Breast epithelium (tissue), 4 donors: ENCODE data around the gene SPPL3. TPM values are rescaled to one million over a fixed set of nuclear protein-coding genes. Genes with fewer than 3 reads are reported as not detected.
"Not testable (repeated sequence)": the region's sequence is repeated elsewhere in the genome, so short reads cannot be mapped to it uniquely, and the experiment has no call there.

ENCODE experiments used
- DNase-seq, 2 donors: peaks; one replicate each; pipeline ENCODE4 v3.0.0-alpha.2; 2019; ENCODE audit warnings: low spot score in 2 of 2
- H3K27ac ChIP-seq, 2 donors: fragments of 200-600 bp; sonication (generic) in 1 of 2; one replicate each; pipeline ENCODE4 v1.5.1; 2016 to 2019; ENCODE audit warnings: mild to moderate bottlenecking in 1 of 2
- H3K27me3 ChIP-seq, 2 donors: fragments of 200-600 bp; sonication (generic) in 1 of 2; one replicate each; pipeline versions ENCODE4 v1.5.1 to v1.6.0; 2017 to 2019; ENCODE audit warnings: control low read depth in 1 of 2, mild to moderate bottlenecking in 1 of 2
- H3K36me3 ChIP-seq: fragments of 200-600 bp; one replicate; pipeline ENCODE4 v1.5.1; 2019
- H3K4me1 ChIP-seq, 2 donors: fragments of 200-600 bp; sonication (generic); one replicate each; pipeline ENCODE4 v1.5.1; 2016 to 2019; ENCODE audit warnings: control low read depth in 1 of 2
- H3K4me3 ChIP-seq, 3 donors: fragments of 200-600 bp; sonication (generic); 1 replicate in 2 of 3; 2 replicates in 1 of 3; pipeline ENCODE4 v1.5.1; 2016 to 2019; ENCODE audit warnings: mild to moderate bottlenecking in 3 of 3, moderate library complexity in 2 of 3
- H3K9me3 ChIP-seq, 2 donors: fragments of 200-600 bp; sonication (generic) in 1 of 2; one replicate each; pipeline ENCODE4 v1.5.1; 2016 to 2019; ENCODE audit warnings: control low read depth in 1 of 2
- CTCF ChIP-seq, 3 donors: fragments of 450-650 bp; IDR thresholded peaks; one replicate each; pipeline ENCODE4 v1.5.1; 2016 to 2017; ENCODE audit warnings: antibody characterized with exemption in 3 of 3, mild to moderate bottlenecking in 3 of 3, moderate library complexity in 3 of 3
- POLR2A ChIP-seq: fragments of 450-650 bp; IDR thresholded peaks from one replicate; pipeline ENCODE4 v1.6.1; 2016; ENCODE audit warnings: antibody characterized with exemption, mild to moderate bottlenecking, moderate library complexity
- POLR2AphosphoS5 ChIP-seq, 3 donors: sonication (generic); formaldehyde crosslinking; IDR thresholded peaks; one replicate each; pipeline ENCODE4 v1.6.1; 2017; ENCODE audit warnings: antibody characterized with exemption in 3 of 3
- intact Hi-C: fragments of 100-400 bp; cut with DNase I; formaldehyde crosslinking; loops from one replicate; pipeline ENCODE4 v1.15.1; 2023; ENCODE audit warnings: low total_unique reads
- total RNA-seq, 3 donors: library from RNA; depleted of rRNA; stranded (reverse); fragments of >200 nt; gene quantifications; one replicate each; pipeline ENCODE4 v1.1.0, GENCODE V29; 2016

SPPL3 gene
- total RNA-seq, 3 donors from 2014 or later: 19.0 to 27.1 (median 22.0) TPM

DNA sequence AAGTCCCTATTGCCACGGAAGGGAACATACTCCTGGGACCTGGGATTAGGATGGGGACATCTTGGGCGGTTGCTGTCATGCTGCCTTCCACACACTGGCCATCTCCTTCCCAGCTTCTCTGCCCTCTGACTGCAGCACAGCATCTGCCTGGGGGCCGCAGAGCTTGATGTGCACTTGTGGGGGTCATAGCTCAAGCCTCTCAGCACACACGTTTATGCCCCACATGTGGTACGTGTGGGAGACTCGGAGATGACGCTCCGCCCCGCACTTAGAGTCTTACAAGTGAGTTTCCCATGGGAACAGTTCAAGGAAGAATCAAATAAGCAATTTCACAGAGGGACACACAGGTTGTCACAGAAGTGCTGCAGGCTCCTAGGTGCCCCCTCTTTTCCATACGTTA lies 169.9 kb downstream of the SPPL3 start:
- H3K9me3 ChIP-seq: no peaks in the 10 kb centered on the region
- intact Hi-C loops: no loop called here
- H3K27me3 ChIP-seq: no peaks in the 10 kb centered on the region
- no peak overlapping the region for H3K27ac ChIP-seq
- no peaks in the 10 kb centered on the region for H3K4me1 ChIP-seq
- TF ChIP-seq POLR2A (no peak), POLR2AphosphoS5 (IDR thresholded peaks at IDR 0.05) (no peak), CTCF (IDR thresholded peaks at IDR 0.05) (no peak)
- DNase-seq: no peak
- no peak overlapping the region for H3K4me3 ChIP-seq
- peaks cover 5% of the 10 kb centered on the region for H3K36me3 ChIP-seq

DNA sequence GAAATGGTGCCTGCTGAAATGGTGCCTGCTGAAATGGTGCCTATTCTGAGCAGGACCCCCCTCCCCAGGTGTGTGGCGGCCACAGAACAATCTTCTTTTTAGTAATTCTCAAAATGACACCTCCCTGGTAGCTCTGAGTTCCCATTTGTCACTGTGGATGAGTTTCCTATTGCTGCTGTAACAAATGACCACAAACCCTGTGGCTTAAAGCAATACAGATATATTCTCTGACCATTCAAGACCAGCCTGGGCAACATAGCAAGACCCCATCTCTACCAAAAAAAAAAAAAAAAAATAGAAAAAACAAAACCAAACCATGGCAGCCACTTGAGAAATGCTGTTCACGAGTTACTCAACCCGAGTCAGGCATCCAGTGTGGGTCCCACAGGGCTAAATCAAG lies 170.6 kb downstream of the SPPL3 start:
- DNase-seq: no peak
- intact Hi-C loops: no loop called here
- TF ChIP-seq CTCF (IDR thresholded peaks at IDR 0.05) (no peak), POLR2AphosphoS5 (IDR thresholded peaks at IDR 0.05) (no peak), POLR2A (no peak)
- no peaks in the 10 kb centered on the region for H3K36me3 ChIP-seq
- H3K27me3 ChIP-seq: no peaks in the 10 kb centered on the region
- H3K27ac ChIP-seq: no peak overlapping the region
- no peaks in the 10 kb centered on the region for H3K9me3 ChIP-seq
- no peaks in the 10 kb centered on the region for H3K4me1 ChIP-seq
- no peak overlapping the region for H3K4me3 ChIP-seq

- not testable (repeated sequence) for DNase-seq
These were observed 172.0 kb downstream of the SPPL3 start for GRCh38 chr12:120732198-120732597.

DNA sequence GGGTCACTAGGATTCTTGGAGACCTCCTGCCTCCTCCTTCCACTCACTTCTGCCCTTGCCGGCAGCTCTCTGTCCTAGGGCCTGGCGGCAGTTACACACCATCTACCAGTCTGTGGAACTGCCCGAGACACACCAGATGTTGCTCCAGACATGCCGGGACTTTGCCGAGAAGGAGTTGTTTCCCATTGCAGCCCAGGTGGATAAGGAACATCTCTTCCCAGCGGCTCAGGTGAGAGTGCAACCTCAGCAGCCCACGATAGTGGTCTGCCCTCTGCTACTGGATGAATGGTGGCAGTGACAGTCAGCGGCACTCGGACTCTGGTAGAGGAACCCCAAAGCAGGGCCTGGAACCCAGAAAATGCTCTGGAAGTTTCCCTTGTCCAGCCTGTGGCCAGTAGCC lies 177.2 kb downstream of the SPPL3 start:
- intact Hi-C loops: no loop called here
- no peaks in the 10 kb centered on the region for H3K36me3 ChIP-seq
- TF ChIP-seq CTCF (IDR thresholded peaks at IDR 0.05): no peak
- no peak for TF ChIP-seq POLR2A
- no peak for TF ChIP-seq POLR2AphosphoS5 (IDR thresholded peaks at IDR 0.05)

More at GRCh38 chr12:120732198-120732597, 172.0 kb downstream of the SPPL3 start:
- H3K9me3 ChIP-seq, H3K4me1 ChIP-seq, H3K27ac ChIP-seq, intact Hi-C loops, H3K4me3 ChIP-seq, H3K27me3 ChIP-seq, H3K36me3 ChIP-seq: not testable (repeated sequence)

GRCh38 chr12:120726510-120726793 lies 177.7 kb downstream of the SPPL3 start:
- H3K27ac ChIP-seq: peak overlapping the region in 1 of 2 donors; percentile 83
- intact Hi-C loops: no loop called here
- DNase-seq: no peak

More for the DNA sequence above, 177.2 kb downstream of the SPPL3 start:
- H3K4me3 ChIP-seq: no peak overlapping the region
- no peaks in the 10 kb centered on the region for H3K27me3 ChIP-seq
- H3K4me1 ChIP-seq: peaks cover 0 to 4% of the 10 kb centered on the region in 2 donors
- no peak overlapping the region for H3K27ac ChIP-seq
- no peaks in the 10 kb centered on the region for H3K9me3 ChIP-seq
- DNase-seq: no peak

More at GRCh38 chr12:120726510-120726793, 177.7 kb downstream of the SPPL3 start:
- TF ChIP-seq POLR2AphosphoS5 (IDR thresholded peaks at IDR 0.05) (no peak), POLR2A (no peak), CTCF (IDR thresholded peaks at IDR 0.05) (no peak)
- H3K9me3 ChIP-seq: no peaks in the 10 kb centered on the region
- H3K4me1 ChIP-seq: peaks cover 0 to 4% of the 10 kb centered on the region in 2 donors
- peak overlapping the region; percentile 77 to 86 (median 79) for H3K4me3 ChIP-seq
- H3K36me3 ChIP-seq: no peaks in the 10 kb centered on the region
- H3K27me3 ChIP-seq: no peaks in the 10 kb centered on the region
